WTC11 (cell line): ENCODE measurements around the gene NOL7. TPM values are rescaled to one million over a fixed set of nuclear protein-coding genes. Genes with fewer than 3 reads are reported as not detected.

ENCODE experiments used
- ATAC-seq: fragments of 200-7000 bp; cut with Tn5 transposase; 2 replicates; pipeline ENCODE4 v1.10.0; 2021; ENCODE audit warnings: mild to moderate bottlenecking, moderate library complexity
- CTCF ChIA-PET: fragments of 300-600 bp; sonication (Branson Sonifier 250); formaldehyde crosslinking; loops from one replicate; lab custom pipeline; 2021; ENCODE audit warnings: antibody characterized with exemption; lab: Charles Lee
- POLR2A ChIA-PET: fragments of 350-600 bp; sonication (Branson Sonifier 250); formaldehyde crosslinking; loops from one replicate; lab custom pipeline; 2021; ENCODE audit warnings: antibody characterized with exemption; lab: Charles Lee
- DNase-seq: peaks from one replicate; pipeline ENCODE4 v3.0.0; 2021; ENCODE audit warnings: low spot score
- H3K27ac Mint-ChIP-seq: 2 replicates; pipeline ENCODE4 v1.8.0; 2021; ENCODE audit warnings: mixed read lengths
- H3K27me3 Mint-ChIP-seq: 2 replicates; pipeline ENCODE4 v1.8.0; 2021; ENCODE audit warnings: low read depth, mild to moderate bottlenecking, moderate library complexity, mixed read lengths
- H3K36me3 Mint-ChIP-seq: 2 replicates; pipeline ENCODE4 v1.8.0; 2021; ENCODE audit warnings: mixed read lengths
- H3K4me1 Mint-ChIP-seq: 2 replicates; pipeline ENCODE4 v1.8.0; 2022; ENCODE audit warnings: mixed read lengths
- H3K4me3 Mint-ChIP-seq: 2 replicates; pipeline ENCODE4 v1.8.0; 2021; ENCODE audit warnings: mild to moderate bottlenecking, moderate library complexity, mixed read lengths
- H3K9me3 Mint-ChIP-seq: 2 replicates; pipeline ENCODE4 v1.8.0; 2021; ENCODE audit warnings: mixed read lengths
- CREM ChIP-seq: sonication (generic); formaldehyde crosslinking; IDR thresholded peaks from 2 replicates; pipeline ENCODE4 v1.8.1; 2022; ENCODE audit warnings: mild to moderate bottlenecking, missing genetic modification reagents, moderate library complexity
- GABPB1 ChIP-seq: sonication (generic); formaldehyde crosslinking; IDR thresholded peaks from 2 replicates; pipeline ENCODE4 v1.8.1; 2023; ENCODE audit warnings: mild to moderate bottlenecking, missing genetic modification reagents
- GTF2I ChIP-seq: fragments of 250-450 bp; sonication (Bioruptor Pico); conservative IDR thresholded peaks from 2 replicates; pipeline ENCODE4 v1.4.0; 2021; ENCODE audit warnings: mild to moderate bottlenecking
- KAT7 ChIP-seq: sonication (generic); formaldehyde crosslinking; IDR thresholded peaks from 2 replicates; pipeline ENCODE4 v1.8.1; 2023; ENCODE audit warnings: missing genetic modification reagents, mild to moderate bottlenecking, borderline replicate concordance
- ZNF121 ChIP-seq: sonication (generic); formaldehyde crosslinking; IDR thresholded peaks from 2 replicates; pipeline ENCODE4 v1.8.0; 2023; ENCODE audit warnings: missing genetic modification reagents
- total RNA-seq: library from RNA; stranded (reverse); gene quantifications from 3 replicates; pipeline ENCODE4 v1.2.3, GENCODE V29; 2021
- TF ChIP-seq, protein P1 (sequence below): sonication (generic); formaldehyde crosslinking; IDR thresholded peaks from 2 replicates; pipeline ENCODE4 v1.8.1; 2022; ENCODE audit warnings: low read depth, missing genetic modification reagents, borderline replicate concordance
- TF ChIP-seq, protein P2 (sequence below): fragments of 250-450 bp; sonication (Bioruptor Pico); IDR thresholded peaks from 2 replicates; pipeline ENCODE4 v1.9.0; 2021; ENCODE audit warnings: mild to moderate bottlenecking, borderline replicate concordance
- TF ChIP-seq, protein P3 (sequence below): fragments of 250-450 bp; sonication (Bioruptor Pico); conservative IDR thresholded peaks from 2 replicates; pipeline ENCODE4 v1.9.0; 2021; ENCODE audit warnings: mild to moderate bottlenecking
- TF ChIP-seq, protein P4 (sequence below): sonication (generic); formaldehyde crosslinking; IDR thresholded peaks from 2 replicates; pipeline ENCODE4 v1.8.0; 2022; ENCODE audit warnings: mild to moderate bottlenecking, missing genetic modification reagents
- TF ChIP-seq, protein P5 (sequence below): sonication (generic); formaldehyde crosslinking; IDR thresholded peaks from 2 replicates; pipeline ENCODE4 v1.8.1; 2022; ENCODE audit warnings: mild to moderate bottlenecking, moderate library complexity, missing genetic modification reagents
- TF ChIP-seq, protein P6 (sequence below): sonication (generic); formaldehyde crosslinking; IDR thresholded peaks from 2 replicates; pipeline ENCODE4 v1.8.1; 2023; ENCODE audit warnings: mild to moderate bottlenecking, missing genetic modification reagents, moderate library complexity

The NOL7 gene
- total RNA-seq, 1 experiment from 2014 or later = 76.1 TPM

DNA sequence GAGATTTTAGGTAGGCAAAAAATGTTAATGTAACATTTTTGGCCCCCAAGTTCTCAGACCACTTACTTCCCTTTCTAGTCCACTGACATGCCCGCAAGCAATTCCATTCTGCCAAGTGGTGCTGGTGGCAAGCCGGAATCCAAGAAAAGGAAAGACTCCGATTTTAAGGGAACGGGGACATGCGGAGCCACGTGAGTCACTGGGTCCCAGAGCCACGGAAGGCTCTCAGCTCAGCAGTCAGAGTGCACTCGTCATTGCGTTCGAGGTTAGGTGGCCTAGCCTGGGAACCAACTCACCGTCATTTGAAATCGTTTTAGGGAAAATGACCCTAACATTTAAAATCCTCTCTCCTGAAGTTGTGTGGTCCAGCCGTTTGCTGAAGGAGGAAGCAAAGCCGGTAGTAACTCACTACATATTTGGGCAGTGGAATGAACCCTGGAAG, 41.4 kb upstream of the NOL7 start:
- ATAC-seq = no peak
- TF ChIP-seq, protein P1, sequence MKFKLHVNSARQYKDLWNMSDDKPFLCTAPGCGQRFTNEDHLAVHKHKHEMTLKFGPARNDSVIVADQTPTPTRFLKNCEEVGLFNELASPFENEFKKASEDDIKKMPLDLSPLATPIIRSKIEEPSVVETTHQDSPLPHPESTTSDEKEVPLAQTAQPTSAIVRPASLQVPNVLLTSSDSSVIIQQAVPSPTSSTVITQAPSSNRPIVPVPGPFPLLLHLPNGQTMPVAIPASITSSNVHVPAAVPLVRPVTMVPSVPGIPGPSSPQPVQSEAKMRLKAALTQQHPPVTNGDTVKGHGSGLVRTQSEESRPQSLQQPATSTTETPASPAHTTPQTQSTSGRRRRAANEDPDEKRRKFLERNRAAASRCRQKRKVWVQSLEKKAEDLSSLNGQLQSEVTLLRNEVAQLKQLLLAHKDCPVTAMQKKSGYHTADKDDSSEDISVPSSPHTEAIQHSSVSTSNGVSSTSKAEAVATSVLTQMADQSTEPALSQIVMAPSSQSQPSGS (CRISPR knock-in tag) = no peak
- no peak for TF ChIP-seq GTF2I (CRISPR knock-in tag)
- TF ChIP-seq, protein P2, sequence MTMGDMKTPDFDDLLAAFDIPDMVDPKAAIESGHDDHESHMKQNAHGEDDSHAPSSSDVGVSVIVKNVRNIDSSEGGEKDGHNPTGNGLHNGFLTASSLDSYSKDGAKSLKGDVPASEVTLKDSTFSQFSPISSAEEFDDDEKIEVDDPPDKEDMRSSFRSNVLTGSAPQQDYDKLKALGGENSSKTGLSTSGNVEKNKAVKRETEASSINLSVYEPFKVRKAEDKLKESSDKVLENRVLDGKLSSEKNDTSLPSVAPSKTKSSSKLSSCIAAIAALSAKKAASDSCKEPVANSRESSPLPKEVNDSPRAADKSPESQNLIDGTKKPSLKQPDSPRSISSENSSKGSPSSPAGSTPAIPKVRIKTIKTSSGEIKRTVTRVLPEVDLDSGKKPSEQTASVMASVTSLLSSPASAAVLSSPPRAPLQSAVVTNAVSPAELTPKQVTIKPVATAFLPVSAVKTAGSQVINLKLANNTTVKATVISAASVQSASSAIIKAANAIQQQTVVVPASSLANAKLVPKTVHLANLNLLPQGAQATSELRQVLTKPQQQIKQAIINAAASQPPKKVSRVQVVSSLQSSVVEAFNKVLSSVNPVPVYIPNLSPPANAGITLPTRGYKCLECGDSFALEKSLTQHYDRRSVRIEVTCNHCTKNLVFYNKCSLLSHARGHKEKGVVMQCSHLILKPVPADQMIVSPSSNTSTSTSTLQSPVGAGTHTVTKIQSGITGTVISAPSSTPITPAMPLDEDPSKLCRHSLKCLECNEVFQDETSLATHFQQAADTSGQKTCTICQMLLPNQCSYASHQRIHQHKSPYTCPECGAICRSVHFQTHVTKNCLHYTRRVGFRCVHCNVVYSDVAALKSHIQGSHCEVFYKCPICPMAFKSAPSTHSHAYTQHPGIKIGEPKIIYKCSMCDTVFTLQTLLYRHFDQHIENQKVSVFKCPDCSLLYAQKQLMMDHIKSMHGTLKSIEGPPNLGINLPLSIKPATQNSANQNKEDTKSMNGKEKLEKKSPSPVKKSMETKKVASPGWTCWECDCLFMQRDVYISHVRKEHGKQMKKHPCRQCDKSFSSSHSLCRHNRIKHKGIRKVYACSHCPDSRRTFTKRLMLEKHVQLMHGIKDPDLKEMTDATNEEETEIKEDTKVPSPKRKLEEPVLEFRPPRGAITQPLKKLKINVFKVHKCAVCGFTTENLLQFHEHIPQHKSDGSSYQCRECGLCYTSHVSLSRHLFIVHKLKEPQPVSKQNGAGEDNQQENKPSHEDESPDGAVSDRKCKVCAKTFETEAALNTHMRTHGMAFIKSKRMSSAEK (CRISPR knock-in tag) = no peak
- TF ChIP-seq, protein P3, sequence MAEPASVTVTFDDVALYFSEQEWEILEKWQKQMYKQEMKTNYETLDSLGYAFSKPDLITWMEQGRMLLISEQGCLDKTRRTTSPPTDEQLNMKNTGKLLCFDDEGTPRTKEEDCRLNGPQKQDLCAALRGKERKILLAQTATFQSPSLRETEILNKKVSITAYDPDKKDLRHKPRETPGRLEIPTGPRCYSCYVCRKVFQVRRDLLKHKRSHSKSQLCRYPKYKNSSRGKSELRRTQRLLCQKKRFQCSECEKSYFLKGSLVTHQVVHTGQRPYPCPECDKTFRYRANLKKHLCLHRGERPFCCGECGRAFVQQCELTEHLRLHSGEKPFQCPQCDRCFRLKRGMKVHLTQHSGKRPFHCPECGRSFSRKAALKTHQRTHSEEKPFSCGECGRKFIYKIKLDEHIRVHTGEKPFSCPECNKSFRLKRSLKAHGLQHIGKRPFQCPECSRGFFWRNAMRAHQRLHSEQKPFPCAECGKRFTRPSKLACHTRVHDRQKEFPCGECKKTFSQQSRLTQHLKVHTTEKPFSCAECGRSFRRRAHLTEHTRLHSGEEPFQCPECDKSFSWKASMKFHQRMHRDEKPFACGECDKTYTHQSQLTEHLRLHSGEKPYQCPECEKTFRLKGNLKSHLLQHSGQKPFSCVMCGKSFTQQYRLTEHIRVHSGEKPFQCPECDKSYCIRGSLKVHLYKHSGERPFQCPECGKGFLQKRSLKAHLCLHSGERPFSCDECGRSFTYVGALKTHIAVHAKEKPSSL (CRISPR knock-in tag) = no peak
- TF ChIP-seq, all 79 proteins: peak for 0
- CTCF ChIA-PET = interaction anchor here (0.6 to 2.8 kb wide), 9 partner anchors 18 to 214 kb away, joined by 3 to 41 read pairs (median 6); partner anchors contain the start of genes GFOD1 and NOL7
- peaks cover 6% of the 10 kb centered on the region; the same call in 1 of the 2 replicates for H3K9me3 Mint-ChIP-seq
- peak overlapping the region; percentile 80 for H3K4me3 Mint-ChIP-seq
- POLR2A ChIA-PET = interaction anchor here (0.7 to 1.2 kb wide), 2 partner anchors 12 to 41 kb away, joined by 3 to 12 read pairs; partner anchors contain the start of gene NOL7
- peak overlapping the region; percentile 95 for H3K27ac Mint-ChIP-seq
- DNase-seq = no peak
- no peaks in the 10 kb centered on the region; the same call in none of the 2 replicates for H3K36me3 Mint-ChIP-seq
- no peaks in the 10 kb centered on the region for H3K27me3 Mint-ChIP-seq
- H3K4me1 Mint-ChIP-seq = peaks cover 37% of the 10 kb centered on the region

DNA sequence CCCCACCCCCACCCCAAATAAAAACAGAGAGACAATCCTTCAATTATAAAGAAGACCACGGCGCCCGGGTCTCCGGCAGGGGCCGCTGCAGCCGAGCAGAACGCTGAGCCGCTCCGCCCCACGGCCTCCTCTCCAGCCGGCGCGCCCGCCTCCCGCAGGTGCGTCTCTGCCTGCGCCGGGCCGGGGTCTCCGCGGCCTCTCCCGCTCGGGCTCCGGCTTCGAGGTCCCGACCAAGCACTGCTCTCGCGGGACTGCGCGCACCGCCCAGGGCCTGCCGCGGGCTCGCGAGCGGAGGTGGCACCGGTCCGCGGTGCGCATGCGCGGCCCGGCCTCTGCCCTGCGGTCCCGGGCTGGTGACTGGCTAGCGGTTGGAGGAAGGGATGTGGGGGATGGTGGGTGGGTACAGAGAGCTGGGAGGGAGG, 41.0 kb upstream of the NOL7 start:
- peak overlapping the region; percentile 92 for H3K4me3 Mint-ChIP-seq
- no peaks in the 10 kb centered on the region for H3K27me3 Mint-ChIP-seq
- peak; percentile 95 for DNase-seq
- ChIA-PET POLR2A (interaction anchor here (0.6 to 1.9 kb wide), 11 partner anchors 13 to 211 kb away, joined by 3 to 18 read pairs (median 3); partner anchors contain the start of genes GFOD1 and NOL7), CTCF (interaction anchor here (0.5 to 2.8 kb wide), 44 partner anchors 10 to 425 kb away, joined by 3 to 41 read pairs (median 5); partner anchors contain the start of genes GFOD1, NOL7 and TBC1D7)
- no peaks in the 10 kb centered on the region; the same call in none of the 2 replicates for H3K36me3 Mint-ChIP-seq
- peaks cover 6% of the 10 kb centered on the region; the same call in 1 of the 2 replicates for H3K9me3 Mint-ChIP-seq
- peak overlapping the region; percentile 98 for H3K27ac Mint-ChIP-seq
- peak; percentile 90 for ATAC-seq
- H3K4me1 Mint-ChIP-seq = peaks cover 36% of the 10 kb centered on the region
- TF ChIP-seq CREM (CRISPR knock-in tag) (peak; percentile 14; the same call in 1 of the 2 replicates), GABPB1 (CRISPR knock-in tag) (peak; percentile 50; the same call in 1 of the 2 replicates), KAT7 (no peak; the same call in 1 of the 2 replicates), ZNF121 (CRISPR knock-in tag) (peak; percentile 94)
- TF ChIP-seq, protein P4, sequence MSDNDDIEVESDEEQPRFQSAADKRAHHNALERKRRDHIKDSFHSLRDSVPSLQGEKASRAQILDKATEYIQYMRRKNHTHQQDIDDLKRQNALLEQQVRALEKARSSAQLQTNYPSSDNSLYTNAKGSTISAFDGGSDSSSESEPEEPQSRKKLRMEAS (CRISPR knock-in tag) = peak; percentile 3; the same call in 1 of the 2 replicates
- TF ChIP-seq, protein P5, sequence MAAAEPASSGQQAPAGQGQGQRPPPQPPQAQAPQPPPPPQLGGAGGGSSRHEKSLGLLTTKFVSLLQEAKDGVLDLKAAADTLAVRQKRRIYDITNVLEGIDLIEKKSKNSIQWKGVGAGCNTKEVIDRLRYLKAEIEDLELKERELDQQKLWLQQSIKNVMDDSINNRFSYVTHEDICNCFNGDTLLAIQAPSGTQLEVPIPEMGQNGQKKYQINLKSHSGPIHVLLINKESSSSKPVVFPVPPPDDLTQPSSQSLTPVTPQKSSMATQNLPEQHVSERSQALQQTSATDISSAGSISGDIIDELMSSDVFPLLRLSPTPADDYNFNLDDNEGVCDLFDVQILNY = peak; percentile 84; the same call in 1 of the 2 replicates
- TF ChIP-seq, protein P1 (CRISPR knock-in tag) = no peak
- TF ChIP-seq, protein P6, sequence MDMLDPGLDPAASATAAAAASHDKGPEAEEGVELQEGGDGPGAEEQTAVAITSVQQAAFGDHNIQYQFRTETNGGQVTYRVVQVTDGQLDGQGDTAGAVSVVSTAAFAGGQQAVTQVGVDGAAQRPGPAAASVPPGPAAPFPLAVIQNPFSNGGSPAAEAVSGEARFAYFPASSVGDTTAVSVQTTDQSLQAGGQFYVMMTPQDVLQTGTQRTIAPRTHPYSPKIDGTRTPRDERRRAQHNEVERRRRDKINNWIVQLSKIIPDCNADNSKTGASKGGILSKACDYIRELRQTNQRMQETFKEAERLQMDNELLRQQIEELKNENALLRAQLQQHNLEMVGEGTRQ = no peak
- TF ChIP-seq, protein P2 (CRISPR knock-in tag) = no peak
